Skin of body (tissue), 2 donors: ENCODE measurements around the gene TMOD1. TPM values are rescaled to one million over a fixed set of nuclear protein-coding genes. Genes with fewer than 3 reads are reported as not detected.
"Not testable (repeated sequence)": the region's sequence is repeated elsewhere in the genome, so short reads cannot be mapped to it uniquely, and the experiment has no call there.

Experiments used
- DNase-seq: peaks from one replicate; lab custom pipeline; 2025; lab: John Stamatoyannopoulos, UW
- total RNA-seq: library from RNA; depleted of rRNA; stranded (reverse); fragments of >200 nt; gene quantifications from one replicate; pipeline ENCODE4 v1.2.3, GENCODE V29; 2014

Gene TMOD1
- total RNA-seq, 1 donor from 2014 or later = 9.3 TPM

DNA sequence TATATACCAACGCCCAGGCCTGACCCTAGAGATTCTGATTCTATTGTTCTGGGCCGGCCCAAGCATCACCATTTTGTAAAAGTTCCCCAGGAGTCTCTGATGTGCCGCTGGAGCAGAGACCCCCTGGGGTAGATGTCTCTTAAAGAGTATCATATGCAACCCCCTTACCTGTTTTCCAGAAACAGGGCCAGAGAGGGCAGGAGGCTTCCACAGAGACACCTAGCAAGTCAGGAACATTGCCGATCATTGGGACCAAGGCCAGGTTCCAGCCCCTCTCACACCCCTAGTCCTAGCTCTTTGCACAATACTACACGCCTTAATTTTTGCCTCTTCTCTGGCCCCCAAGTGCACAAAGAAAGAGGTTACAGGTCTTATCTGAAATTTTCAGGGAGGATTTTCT lies 63.8 kb downstream of the TMOD1 start:
- no peak for DNase-seq

DNA sequence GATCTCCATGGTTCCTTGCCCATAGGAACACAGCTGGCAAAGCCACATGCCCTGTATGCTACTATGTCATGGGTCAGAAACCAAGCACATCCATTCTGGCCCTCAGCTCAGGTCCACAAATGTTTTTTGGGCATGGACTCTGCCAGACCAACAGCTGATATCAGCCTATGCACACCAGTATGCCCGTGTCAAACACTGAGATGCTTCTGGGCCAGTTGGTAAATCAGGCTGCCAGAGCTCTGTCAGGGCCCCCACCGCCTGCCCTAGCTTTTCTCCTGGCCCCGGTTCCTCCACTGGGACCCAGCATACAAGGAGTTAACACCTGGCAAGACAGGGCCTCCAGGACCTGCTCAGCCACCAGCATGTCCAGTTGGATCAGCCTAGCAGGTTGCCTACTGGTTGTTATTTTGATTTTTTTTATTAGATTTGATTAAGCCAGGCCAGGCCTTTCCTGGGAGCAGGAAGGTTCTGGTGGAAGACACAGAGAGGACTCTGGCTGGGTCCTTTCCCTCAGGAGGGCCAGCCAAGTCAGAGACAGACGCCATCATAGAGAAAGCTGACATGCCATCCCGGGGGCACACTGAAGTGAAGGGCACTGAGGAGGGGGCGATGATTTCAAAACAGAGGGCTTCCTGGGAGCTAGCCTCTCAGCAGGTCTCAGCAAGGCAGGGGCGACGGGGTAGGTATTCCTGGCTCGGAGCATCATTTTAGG lies 65.9 kb downstream of the TMOD1 start:
- DNase-seq = no peak

DNA sequence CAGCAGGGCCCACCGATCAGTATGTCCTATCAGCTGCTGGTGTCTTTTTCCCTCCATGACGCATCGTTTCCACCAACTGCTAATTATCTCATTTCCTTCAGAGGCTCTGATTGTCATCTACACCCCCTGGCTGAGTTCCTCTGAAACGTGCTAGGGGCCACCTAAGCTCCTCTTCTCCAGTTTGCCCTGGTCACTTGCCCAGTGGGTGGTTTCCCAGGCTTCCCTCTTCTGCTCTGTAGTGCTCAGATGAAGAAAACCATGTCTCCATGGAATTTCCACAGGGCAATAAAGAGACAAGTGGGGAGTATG lies 66.4 kb downstream of the TMOD1 start:
- DNase-seq = no peak

DNA sequence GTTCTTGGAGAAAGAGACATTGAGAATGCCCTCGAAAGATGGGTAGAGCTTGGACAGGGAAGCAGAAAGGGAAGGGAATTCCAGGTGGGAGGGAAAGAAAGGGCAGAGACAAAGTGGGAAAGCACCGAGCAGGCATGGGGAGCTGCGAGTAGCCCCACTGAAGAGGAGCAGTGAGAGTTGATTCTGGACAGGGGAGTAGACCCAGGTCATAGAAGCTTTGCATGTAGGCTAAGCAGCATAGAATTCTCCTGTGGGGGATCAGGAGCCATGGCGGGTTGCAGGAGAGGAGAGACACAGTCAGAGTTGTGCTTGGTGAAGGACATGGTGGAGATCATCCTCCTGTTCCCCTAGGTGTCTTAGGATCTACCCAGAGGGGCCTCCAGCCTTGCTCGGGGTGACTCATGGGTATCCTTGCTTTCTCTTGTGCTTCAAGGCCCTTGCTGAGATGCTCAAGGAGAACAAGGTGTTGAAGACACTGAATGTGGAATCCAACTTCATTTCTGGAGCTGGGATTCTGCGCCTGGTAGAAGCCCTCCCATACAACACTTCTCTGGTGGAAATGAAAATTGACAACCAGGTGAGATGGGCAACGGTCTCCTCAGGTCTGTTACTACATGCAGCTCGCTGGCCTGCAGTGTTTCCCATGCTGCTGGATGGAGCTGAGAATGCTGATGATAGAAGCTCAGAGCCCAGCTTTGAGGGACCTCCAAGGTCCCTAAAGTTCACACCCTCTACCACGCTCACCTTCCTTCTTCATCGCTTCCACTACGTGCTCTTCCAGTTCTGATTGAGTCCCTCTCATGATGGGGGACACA lies 67.2 kb downstream of the TMOD1 start:
- no peak for DNase-seq

DNA sequence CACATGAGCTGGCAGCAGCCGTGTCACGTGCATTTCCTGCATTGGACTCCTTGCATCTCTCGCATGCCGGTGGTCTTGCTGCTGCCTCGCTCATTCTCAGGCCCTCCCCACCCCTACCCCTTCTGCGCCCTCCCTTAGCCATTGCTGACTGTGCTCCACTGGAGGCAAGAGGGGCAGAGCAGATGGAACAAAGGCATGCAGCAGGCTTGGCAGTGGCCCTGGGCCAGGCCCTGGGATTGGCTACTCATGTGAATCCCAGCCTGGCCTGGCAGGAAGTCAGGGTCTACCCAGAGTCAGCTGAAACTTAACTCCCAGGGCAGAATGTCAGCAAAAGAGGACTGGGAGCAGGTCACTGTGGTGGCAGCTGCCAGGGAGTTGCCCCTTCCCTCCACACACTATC lies 69.4 kb downstream of the TMOD1 start:
- peak; percentile 2 for DNase-seq

DNA sequence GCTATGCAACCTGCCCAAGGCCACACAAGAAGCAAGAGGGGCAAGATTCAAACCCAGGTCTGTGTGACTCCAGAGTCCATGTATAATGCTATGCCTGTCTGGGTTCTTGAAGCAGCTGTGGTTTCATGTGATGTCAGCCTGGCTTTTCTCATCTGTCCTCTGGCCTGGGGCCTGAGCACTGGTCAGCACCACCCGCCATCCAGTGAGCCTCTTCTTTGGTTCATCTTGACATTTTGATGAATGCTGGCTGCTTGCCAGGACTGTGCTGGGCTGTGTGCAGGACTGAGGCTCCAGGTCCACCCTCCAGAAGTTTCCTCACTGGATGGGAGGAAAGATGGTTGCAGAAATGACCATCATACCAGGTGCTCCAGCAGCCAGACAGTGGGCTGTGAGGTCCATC lies 70.2 kb downstream of the TMOD1 start:
- DNase-seq = no peak

DNA sequence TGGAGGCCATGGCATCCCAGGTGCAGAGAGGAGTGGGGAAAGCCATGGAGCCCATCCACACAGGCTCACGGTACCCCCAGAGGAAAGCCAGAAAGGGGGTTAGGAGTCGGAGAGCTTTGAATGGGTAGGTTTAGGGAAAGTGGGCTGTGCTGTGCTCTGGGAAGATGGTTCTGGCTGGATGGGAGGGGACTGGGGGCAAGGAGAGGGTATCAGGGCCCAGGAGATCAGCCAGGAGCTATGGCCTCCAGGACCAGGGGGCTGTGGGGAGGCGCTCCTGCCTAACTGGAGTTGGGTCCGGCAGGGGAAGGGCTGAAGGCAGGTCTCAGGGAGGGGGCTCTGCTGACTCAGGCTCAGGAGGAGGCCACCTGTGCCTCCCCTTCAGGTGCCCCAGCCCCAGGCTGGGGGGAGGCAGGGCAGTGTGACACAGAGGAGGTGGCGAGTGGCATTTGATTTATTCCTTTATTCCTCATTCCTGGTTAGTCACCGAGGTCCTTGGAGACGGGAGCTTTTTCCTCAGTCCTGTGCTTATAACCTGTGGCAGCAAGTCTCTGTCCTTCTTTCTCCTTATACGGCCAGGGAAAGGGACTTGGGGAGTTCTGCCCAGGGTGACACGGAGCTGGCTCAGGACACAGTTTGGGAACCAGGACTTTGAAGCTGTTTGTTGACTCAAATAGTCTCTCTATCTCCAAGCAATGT lies 70.9 kb downstream of the TMOD1 start:
- no peak for DNase-seq

DNA sequence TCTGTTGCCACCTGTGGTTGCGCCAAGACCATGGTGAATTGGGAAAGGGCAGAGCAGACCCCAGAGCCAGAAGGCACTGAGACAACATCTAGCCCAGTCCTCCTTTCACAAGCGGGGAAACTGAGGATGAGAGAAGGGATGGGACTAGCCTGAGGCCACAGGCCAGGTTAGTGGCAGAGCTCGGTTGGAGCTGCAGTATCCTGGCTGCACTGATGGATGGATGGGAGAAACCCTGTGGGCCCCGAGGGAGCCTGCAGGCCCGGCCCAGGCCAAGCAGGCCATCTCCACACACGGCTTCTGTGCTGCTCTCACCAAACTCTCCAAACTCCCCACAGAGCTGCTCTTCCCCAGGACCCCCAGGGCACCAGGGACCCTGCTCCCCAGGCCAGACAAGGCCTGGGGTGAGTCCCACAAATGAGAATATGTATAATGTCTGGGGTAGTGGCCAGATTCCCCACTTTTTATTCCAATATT lies 71.5 kb downstream of the TMOD1 start:
- no peak for DNase-seq

DNA sequence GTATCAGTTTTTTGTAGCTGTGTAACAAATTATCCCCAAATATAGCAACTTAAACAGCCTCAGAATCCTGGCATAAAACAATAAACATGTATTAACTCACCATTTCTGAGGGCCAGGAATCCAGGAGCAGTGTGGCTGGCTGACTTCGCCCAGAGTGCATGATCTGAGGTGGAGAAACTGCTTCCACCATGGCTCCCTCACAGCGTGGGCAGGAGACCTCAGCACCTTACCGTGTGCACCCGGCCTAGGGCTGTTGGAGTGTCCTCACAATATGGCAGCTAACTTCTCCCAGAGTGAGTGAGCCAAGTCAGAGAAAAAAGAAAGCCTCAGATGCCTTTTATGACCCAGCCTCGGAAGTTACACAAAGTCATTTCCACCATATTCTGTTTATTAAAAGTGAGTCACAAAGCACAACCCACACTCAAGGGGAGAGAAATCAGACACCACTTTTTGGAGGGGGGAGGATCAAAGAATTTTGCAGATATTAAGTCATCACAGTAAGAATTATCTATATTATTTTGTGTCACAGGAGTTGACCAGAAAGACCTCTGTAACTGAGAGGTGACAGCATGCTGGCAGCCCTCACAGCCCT lies 72.1 kb downstream of the TMOD1 start:
- DNase-seq = no peak

DNA sequence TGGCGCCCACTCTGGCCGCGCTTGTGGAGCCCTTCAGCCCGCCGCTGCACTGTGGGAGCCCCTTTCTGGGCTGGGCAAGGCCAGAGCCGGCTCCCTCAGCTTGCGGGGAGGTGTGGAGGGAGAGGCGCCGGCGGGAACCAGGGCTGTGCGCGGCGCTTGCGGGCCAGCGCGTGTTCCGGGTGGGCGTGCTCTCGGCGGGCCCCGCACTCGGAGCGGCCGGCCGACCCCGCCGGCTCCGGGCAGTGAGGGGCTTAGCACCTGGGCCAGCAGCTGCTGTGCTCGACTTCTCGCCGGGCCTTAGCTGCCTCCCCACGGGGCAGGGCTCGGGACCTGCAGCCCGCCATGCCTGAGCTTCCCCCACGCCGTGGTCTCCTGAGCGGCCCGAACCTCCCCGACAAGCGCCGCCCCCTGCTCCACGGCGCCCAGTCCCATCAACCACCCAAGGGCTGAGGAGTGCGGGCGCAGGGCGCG lies 72.7 kb downstream of the TMOD1 start:
- DNase-seq = not testable (repeated sequence)

DNA sequence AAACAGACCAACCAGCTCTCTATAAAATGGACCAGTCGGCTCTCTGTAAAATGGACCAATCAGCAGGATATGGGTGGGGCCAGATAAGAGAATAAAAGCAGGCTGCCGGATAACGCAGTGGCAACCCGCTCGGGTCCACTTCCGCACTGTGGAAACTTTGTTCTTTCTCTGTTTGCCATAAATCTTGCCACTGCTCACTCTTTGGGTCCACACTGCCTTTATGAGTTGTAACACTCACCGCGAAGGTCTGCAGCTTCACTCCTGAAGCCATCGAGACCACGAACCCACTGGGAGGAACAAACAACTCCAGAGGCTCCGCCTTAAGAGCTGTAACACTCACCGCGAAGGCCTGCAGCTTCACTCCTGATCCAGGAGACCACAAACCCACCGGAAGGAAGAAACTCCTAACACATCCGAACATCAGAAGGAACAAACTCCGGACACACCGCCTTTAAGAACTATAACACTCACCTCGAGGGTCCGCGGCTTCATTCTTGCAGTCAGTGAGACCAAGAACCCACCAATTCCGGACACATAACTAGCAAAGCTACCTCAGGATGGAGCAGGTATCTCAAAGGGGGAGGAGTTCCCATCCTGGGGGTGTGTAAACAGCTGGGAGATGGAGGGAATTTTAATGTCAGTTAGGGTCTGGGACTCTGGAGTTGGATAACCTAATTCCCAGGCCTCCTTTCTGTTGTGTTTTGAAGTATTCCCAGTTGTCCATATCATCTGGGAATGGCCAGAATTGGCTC lies 73.6 kb downstream of the TMOD1 start:
- DNase-seq = not testable (repeated sequence)

DNA sequence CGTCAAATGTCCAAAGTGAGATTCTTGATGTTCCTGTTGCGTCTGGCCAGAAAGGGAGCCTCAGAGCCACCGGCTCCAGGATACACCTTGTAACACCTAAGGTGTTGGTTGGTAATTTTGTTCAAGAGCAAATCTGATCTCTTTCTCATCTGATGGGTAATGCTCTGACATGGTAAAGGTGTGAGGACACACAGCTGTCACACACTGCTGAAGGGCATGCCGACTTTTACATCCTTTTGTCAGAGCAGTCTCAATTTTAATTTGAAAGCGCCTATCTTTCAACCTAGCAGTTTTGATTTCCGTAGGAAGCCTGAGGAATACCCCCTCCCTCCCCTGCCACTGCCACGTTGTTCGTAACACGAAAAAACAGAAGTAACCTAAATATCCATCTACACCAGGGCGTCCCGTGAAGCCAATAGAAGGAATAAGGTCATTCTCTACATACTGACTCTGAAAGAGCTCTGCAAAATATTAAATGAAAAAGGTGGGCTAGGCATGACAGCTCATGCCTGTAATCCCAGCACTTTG lies 74.3 kb downstream of the TMOD1 start:
- no peak for DNase-seq

DNA sequence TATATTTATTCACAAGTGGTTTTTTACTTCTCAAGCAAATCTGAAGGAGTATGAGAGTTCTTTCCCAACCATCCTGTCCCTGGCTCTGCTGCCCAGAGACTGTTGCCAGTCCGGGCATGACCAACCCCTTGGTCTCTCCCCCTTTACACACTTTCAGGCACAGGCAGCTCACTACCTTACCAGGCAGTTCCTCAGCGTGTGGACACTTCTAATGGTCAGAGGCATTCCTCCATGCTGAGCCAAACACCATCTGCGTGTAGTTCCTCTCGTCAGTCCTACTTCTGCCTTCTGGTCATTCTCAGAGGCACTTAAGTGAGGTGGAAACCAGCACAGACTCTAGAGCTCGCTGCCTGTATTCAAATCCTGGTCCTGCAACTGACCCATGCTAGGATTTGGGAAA lies 75.6 kb downstream of the TMOD1 start:
- no peak for DNase-seq

DNA sequence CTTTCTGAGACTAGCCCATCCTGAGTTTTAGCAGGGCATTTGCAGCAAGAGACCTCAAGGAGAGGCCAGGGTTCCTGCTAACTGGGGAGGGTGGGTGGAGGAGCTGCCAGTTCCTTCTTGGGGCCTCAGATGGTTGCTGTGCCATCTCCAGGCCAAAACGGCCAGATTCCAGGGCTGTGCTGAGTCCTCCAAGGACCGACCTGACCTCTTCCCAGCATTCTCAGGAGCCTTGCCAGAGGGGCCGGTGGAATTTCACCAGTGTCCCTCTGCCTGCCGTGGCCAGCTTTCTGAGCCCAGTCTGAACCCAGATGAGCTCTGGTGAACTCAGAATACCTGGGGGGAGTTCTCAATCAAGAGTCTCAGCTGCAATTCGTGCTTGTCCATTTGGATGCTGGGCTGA lies 77.4 kb downstream of the TMOD1 start:
- DNase-seq = no peak

DNA sequence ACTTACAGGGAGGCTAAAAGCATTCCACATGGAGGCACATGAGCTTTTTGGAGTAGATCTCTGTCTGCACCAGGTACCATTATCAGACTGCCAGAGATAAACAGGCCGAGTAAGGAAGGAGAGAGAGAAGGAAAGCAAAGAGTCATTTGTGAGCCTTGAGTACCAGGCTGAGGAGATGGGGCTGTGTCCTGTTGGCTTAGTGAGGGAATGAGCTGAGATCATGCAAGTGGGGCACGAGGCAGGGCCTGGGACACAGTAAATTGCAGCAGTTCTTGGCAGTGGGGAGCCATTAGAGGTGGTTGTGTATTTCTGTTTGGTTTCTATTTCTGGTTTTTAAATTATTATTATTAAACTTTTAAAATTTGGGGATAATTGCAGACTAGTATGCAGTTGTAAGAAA lies 78.4 kb downstream of the TMOD1 start:
- no peak for DNase-seq

DNA sequence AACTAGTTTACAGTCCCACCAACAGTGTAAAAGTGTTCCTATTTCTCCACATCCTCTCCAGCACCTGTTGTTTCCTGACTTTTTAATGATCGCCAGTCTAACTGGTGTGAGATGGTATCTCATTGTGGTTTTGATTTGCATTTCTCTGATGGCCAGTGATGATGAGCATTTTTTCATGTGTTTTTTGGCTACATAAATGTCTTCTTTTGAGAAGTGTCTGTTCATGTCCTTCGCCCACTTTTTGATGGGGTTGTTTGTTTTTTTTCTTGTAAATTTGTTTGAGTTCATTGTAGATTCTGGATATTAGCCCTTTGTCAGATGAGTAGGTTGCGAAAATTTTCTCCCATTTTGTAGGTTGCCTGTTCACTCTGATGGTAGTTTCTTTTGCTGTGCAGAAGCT lies 80.1 kb downstream of the TMOD1 start:
- DNase-seq = not testable (repeated sequence)

DNA sequence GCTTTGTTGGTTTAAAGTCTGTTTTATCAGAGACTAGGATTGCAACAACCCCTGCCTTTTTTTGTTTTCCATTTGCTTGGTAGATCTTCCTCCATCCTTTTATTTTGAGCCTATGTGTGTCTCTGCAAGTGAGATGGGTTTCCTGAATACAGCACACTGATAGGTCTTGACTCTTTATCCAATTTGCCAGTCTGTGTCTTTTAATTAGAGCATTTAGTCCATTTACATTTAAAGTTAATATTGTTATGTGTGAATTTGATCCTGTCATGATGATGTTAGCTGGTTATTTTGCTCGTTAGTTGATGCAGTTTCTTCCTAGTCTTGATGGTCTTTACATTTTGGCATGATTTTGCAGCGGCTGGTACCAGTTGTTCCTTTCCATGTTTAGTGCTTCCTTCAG lies 83.3 kb downstream of the TMOD1 start:
- DNase-seq = not testable (repeated sequence)

DNA sequence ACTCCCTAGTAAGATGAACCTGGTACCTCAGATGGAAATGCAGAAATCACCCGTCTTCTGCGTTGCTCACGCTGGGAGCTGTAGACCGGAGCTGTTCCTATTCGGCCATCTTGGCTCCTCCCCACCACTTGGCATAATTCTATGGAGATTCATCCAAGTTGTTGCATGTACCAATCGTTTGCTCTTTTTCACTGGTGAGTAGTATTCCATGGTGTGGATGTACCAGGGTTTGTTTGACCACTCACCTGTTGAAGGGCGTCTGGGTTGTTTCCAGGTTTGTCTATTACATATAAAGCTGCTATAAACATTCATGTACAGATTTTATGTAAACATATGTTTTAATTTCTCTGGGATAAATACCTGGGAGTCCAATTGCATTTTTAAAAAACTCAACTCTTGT lies 85.4 kb downstream of the TMOD1 start:
- DNase-seq = not testable (repeated sequence)

DNA sequence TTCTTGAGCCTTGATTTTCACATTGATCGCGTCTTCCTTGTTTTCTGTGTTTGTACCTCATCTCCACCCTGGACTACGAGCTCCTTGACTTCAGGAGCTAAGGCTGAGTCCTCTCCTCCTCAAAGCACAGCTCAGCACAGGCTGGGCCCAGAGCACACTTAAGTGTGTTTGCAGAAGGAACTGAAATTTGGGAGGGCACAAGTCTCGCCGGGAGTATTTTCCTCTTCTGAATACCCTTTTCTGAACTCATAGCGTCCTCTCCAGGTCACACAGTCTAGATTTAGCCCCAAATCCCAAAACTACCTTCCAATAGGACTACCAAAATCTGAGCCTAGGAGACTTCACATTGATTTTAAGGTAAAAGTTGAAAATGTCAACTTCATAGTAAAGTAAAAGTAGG lies 90.1 kb downstream of the TMOD1 start:
- DNase-seq = no peak

DNA sequence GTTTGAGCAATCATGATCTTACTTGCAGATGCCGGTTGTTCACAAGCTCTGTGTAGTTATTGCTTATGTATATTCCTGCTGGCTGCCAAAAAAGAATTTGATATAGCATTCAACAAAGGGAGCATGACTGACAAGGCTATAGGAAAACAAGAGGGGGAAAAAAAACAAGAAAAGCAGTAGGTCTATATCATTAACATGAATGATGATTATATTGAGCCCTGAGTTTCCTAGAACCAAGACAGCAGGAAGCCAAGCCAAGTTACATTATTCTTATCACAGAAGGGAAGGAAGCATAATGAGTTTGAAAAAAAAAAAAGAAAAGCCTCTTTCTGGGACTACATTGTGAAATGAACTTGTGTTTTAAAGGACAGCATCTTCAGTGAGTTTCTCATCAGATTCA lies 90.7 kb downstream of the TMOD1 start:
- DNase-seq = no peak

DNA sequence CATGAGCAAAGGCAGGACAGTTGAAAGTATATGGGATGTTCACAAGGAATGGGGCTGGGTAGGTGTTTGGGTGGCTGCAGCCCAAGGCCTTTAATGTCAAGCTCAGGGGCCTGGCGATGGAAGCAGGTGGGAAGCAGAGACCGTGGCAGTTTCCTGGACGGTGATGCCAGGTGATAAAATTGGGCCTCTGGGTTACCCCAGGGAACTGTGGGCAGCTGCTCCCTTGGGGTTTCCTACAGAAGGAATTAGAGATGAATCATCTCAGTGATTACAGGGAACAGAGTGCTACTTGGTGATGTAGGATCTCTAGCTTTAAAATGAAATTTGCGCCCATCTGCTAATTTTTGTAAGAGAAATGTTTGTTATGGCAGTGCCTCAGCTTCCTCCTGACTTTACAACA lies 92.5 kb downstream of the TMOD1 start:
- DNase-seq = no peak
